Naive B cell (primary cell): ENCODE results near the gene CCDC85B. TPM values are rescaled to one million over a fixed set of nuclear protein-coding genes. Genes with fewer than 3 reads are reported as not detected.
"Not testable (repeated sequence)": the region's sequence is repeated elsewhere in the genome, so short reads cannot be mapped to it uniquely, and the experiment has no call there.

Experiments used
- ATAC-seq, 2 donors: fragments of 150-1000 bp; cut with Tn5 transposase; 2 replicates each; pipeline ENCODE4 v1.10.0; 2021; ENCODE audit warnings: low read depth in 2 of 2, mild to moderate bottlenecking in 2 of 2, moderate library complexity in 2 of 2
- DNase-seq: peaks from one replicate; pipeline ENCODE4 v3.0.0; 2022
- H3K27ac Mint-ChIP-seq, 6 donors: one replicate each; pipeline ENCODE4 v1.8.0; 2020 to 2022; ENCODE audit warnings: mild to moderate bottlenecking in 6 of 6, mixed read lengths in 6 of 6, moderate library complexity in 5 of 6, inconsistent platforms in 2 of 6
- H3K27me3 Mint-ChIP-seq, 3 donors: one replicate each; pipeline ENCODE4 v1.8.0; 2021 to 2022; ENCODE audit warnings: mixed read lengths in 3 of 3, mild to moderate bottlenecking in 1 of 3
- H3K36me3 Mint-ChIP-seq, 2 donors: one replicate each; pipeline ENCODE4 v1.8.0; 2020 to 2022; ENCODE audit warnings: mixed read lengths in 2 of 2, inconsistent platforms in 1 of 2, mild to moderate bottlenecking in 1 of 2
- H3K4me1 Mint-ChIP-seq, 3 donors: one replicate each; pipeline ENCODE4 v1.8.0; 2020 to 2022; ENCODE audit warnings: mixed read lengths in 3 of 3, inconsistent platforms in 1 of 3, mild to moderate bottlenecking in 1 of 3, moderate library complexity in 1 of 3
- H3K4me3 Mint-ChIP-seq, 8 donors: one replicate each; pipeline ENCODE4 v1.8.0; 2020 to 2022; ENCODE audit warnings: mild to moderate bottlenecking in 8 of 8, mixed read lengths in 8 of 8, moderate library complexity in 8 of 8, inconsistent platforms in 2 of 8
- H3K9me3 Mint-ChIP-seq, 7 donors: one replicate each; pipeline ENCODE4 v1.8.0; 2020 to 2022; ENCODE audit warnings: mixed read lengths in 7 of 7, mild to moderate bottlenecking in 5 of 7, inconsistent platforms in 2 of 7, moderate library complexity in 1 of 7
- polyA plus RNA-seq, 6 donors: library from polyadenylated mRNA; unstranded; fragments of 300-500 nt; fragmentation: Illumina TruSeq; gene quantifications; one replicate each; pipeline ENCODE4 v1.2.3, GENCODE V29; 2021; ENCODE audit warnings: low read depth in 6 of 6

CCDC85B gene
- polyA plus RNA-seq, 6 donors from 2014 or later, result 22.4 to 62.8 (median 45.3) TPM

DNA sequence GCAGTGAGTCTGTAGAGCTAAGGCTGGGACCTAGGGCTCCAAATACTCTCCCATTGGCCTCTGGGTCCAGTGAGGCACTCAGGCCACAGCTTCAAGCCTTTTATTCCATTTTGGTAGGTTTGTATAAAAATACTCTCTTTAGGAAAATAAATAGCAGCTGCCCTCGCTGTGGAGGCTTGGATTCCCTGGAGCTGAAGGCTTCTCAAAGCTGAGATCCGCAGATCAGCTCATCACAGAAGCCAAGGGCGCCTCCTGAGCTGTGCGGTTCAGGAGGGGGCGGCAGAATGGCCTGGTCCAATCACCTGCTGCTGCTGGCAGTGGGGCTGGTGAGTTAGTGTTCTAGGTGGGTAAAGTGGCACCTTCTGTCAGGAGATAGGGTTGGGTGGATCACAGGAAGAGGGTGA lies 1.7 kb downstream of the CCDC85B start:
- Mint-ChIP-seq H3K4me1 (peaks cover 44 to 76% (median 65%) of the 10 kb centered on the region in 3 donors), H3K4me3 (peak overlapping the region; percentile 87 to 95 (median 92)), H3K27ac (peak overlapping the region; percentile 28 to 96 (median 78))
- not testable (repeated sequence) for H3K27me3 Mint-ChIP-seq, H3K9me3 Mint-ChIP-seq, H3K36me3 Mint-ChIP-seq, DNase-seq, ATAC-seq

DNA sequence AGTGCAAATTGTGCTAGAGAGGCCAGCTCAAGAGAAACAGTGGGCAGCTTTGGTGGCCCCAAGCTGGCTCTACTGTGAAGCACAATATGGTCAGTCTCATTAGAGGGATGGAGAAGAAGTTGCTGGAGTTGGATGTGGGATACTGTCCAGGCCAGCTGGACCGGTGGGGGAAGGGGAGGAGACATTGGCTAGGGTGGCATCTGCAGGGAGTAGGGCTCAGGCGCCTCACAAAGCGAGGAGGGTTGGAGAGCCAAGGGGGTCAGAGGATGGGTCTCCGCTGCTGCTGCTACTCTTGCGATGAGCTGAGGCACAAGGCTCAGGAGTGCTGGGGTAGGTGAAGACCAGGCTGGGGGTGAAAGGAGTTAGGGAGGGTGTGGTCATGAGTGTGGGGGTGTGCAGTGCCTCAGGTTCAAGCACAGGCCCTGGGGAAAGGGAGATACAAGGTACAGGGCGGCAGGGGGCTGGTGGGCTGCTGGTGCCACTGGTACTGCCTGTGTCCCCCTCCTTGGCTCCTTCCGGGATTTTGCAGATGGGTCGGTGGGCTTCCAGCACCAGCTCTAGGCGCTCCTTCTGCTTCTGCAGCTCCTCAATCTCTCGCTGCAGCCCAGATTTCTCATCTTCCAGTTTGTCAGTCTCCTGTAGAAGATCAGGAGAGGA lies 2.3 kb downstream of the CCDC85B start:
- no peak for DNase-seq
- ATAC-seq, result no peak
- Mint-ChIP-seq H3K9me3 (no peaks in the 10 kb centered on the region), H3K36me3 (no peaks in the 10 kb centered on the region), H3K4me3 (peak overlapping the region; percentile 87 to 95 (median 92)), H3K27ac (peak overlapping the region; percentile 80 to 96 (median 86)), H3K27me3 (no peaks in the 10 kb centered on the region), H3K4me1 (peaks cover 39 to 70% (median 59%) of the 10 kb centered on the region in 3 donors)

DNA sequence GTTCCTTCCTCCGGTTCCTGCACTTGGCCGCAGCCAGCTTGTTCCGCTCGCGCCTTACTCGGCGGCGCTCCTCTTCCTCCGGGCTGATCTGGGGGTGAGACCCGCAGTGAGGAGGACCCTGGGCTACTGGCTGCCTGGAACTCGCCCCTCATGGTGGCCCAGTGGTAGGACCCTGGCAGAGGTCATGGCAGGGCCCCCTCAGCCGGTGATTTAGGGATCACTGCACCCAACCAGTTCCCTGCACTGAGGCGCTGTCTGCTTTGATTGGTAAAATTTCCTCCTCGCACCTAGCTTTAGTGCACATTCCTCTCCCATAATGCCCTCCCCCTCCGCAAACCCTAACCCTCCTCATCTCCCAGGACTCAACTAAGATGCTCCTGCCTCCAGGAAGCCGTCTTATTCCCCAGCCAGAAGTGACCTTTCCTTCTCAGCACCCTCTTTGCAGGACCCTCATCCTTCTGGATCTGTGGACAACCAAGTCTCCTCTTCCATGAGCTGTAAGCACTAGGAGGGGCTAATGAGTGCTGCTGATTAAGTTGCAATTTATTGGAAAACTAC lies 3.6 kb downstream of the CCDC85B start:
- Mint-ChIP-seq H3K9me3 (no peaks in the 10 kb centered on the region), H3K4me1 (peaks cover 32 to 57% (median 53%) of the 10 kb centered on the region in 3 donors), H3K27ac (peak overlapping the region in 5 of 6 donors; percentile 74 to 94 (median 83)), H3K4me3 (peak overlapping the region; percentile 76 to 95 (median 90)), H3K36me3 (no peaks in the 10 kb centered on the region), H3K27me3 (peaks cover 0 to 6% (median 5%) of the 10 kb centered on the region in 3 donors)
- no peak for ATAC-seq
- no peak for DNase-seq

DNA sequence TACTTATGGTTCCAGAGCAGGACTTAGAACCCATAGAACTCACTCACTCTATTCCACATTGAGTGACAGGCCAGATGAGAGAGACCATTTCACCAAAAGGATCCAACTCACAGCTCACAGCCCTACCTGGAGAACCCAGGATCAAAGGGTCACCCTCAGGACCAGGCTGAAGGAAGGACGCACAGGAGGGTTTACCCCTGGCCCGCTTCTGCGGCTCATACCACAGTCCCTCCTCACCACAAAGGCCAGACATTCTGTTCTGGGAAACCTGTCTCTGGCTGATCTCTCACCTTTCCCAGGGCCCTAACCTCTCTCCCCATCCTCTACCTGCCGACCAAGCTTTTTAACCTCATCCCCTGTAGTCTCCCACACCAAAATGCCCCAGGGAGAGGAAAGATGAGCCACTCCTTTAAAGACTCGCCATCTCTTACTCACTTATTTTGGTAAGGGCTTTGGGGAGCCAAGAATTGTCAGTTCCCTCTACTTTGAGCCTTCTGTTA lies 5.1 kb downstream of the CCDC85B start:
- peak overlapping the region in 5 of 8 donors; percentile 48 to 71 (median 53) for H3K4me3 Mint-ChIP-seq
- no peak for DNase-seq
- H3K27me3 Mint-ChIP-seq, result peaks cover 0 to 6% (median 6%) of the 10 kb centered on the region in 3 donors
- H3K36me3 Mint-ChIP-seq, result no peaks in the 10 kb centered on the region
- H3K27ac Mint-ChIP-seq, result peak overlapping the region in 3 of 6 donors; percentile 44 to 86 (median 46)
- H3K9me3 Mint-ChIP-seq, result no peaks in the 10 kb centered on the region
- H3K4me1 Mint-ChIP-seq, result peaks cover 20 to 44% (median 42%) of the 10 kb centered on the region in 3 donors
- ATAC-seq, result no peak

DNA sequence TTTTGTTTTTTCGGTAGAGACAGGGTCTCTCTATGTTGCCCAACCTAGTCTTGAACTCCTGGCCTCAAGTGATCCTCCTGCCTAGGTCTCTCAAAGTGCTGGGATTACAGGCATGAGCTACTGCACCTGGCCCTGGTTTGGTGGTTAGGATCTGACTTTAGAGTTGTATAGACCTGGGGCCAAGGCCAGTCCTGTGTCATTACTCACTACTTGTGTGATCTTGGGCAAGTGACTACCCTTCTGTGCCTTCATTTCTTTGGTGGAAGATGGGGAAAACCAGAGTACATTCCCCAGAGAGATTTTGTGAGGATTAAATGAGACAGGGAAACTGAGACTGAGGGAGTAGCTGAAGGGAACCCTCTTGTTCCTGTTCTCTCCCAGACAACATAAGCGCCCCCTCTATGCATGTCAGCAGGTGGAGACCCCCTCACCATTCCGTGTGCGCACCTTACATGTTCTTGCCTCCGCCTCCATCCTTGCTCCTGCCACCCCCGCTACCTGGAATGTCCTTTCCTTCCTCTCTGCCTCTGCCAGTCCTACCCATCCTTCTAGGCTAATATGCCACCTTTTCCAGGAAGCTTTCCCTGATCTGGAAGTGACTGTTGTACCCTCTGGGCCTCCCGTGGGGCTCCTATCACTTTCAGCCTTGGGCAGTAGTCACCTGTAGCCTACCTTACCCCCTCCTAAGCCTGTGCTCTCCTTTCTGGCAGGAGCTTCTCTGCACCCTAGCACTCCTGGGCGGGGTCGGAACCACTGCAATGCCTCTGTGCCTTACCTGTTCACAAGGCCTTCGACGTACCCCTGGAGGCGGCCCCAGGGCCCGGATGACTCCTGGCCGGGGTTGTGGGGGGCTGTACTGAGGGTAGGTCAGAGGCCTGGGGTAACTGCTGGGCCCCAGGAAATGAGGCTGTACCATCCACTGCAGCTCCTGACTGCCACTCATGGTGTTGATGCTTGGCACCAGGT lies 5.8 kb downstream of the CCDC85B start:
- H3K4me1 Mint-ChIP-seq, result peaks cover 20 to 50% (median 41%) of the 10 kb centered on the region in 3 donors
- DNase-seq (no peak), ATAC-seq (no peak)
- H3K36me3 Mint-ChIP-seq, result no peaks in the 10 kb centered on the region
- peaks cover 0 to 8% (median 6%) of the 10 kb centered on the region in 3 donors for H3K27me3 Mint-ChIP-seq
- H3K4me3 Mint-ChIP-seq, result peak overlapping the region in 4 of 8 donors; percentile 25 to 71 (median 36)
- H3K27ac Mint-ChIP-seq, result peak overlapping the region in 3 of 6 donors; percentile 21 to 81 (median 46)
- no peaks in the 10 kb centered on the region for H3K9me3 Mint-ChIP-seq

DNA sequence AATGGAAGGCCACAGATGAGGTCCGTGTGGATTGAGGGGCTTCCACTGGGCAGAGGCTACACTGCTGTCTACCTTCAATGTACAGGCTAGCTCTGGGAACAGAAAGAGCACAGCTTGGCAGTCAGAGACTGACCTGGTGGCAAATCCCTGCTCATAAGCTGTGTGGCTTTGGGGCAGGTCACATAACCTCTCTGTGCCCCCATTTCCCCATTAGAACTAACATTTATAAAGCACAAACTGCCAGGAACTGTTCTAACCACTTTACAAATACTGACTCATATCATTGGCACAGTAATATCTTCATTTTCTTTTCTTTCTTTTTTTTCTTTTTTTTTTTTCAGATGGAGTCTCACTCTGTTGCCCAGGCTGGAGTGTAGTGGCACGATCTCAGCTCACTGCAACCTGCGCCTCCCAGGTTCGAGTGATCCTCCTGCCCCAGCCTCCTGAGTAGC lies 6.6 kb downstream of the CCDC85B start:
- Mint-ChIP-seq H3K9me3 (no peaks in the 10 kb centered on the region), H3K27me3 (peaks cover 0 to 9% (median 9%) of the 10 kb centered on the region in 3 donors), H3K36me3 (no peaks in the 10 kb centered on the region), H3K4me1 (peaks cover 17 to 43% (median 34%) of the 10 kb centered on the region in 3 donors), H3K27ac (peak overlapping the region in 3 of 6 donors; percentile 21 to 62 (median 26)), H3K4me3 (peak overlapping the region in 1 of 8 donors; percentile 71)
- ATAC-seq (no peak), DNase-seq (no peak)

DNA sequence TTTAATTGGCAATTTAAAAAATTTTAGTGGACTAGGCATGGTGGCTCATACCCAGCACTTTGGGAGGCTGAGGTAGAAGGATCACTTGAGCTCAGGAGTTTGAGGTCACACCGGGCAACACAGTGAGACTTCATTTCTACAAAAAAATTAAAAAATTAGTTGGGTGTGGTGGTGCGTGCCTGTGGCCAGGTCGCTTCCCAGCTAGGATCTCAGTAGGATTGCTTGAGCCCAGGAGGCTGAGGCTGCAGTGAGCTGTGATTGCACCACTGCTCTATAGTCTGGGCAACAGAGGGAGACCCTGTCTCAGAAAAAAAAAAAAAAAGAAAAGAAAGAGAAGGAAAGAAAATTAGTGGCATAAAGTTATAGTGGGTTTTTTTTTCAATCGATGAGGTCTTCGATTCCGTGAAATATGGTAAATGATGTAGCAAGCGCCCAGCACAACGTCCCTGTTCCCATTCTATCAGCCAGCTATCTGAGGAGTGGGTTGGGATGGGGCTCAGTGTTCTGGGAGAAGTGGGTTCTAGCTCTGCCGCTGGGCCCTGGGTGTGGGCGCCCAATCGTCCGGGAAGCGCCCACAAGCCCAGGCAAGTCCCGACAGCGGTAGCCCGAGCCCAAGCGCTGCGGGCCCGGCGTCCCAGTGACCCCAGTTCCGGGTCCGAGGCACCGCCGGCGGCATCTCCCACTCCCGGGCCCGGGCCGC lies 8.3 kb downstream of the CCDC85B start:
- Mint-ChIP-seq H3K4me1 (peaks cover 9 to 26% (median 16%) of the 10 kb centered on the region in 3 donors), H3K4me3 (peak overlapping the region; percentile 71 to 88 (median 80)), H3K36me3 (no peaks in the 10 kb centered on the region), H3K9me3 (no peaks in the 10 kb centered on the region), H3K27me3 (peaks cover 0 to 20% (median 11%) of the 10 kb centered on the region in 3 donors), H3K27ac (peak overlapping the region; percentile 83 to 98 (median 88))
- DNase-seq (no peak), ATAC-seq (no peak)

DNA sequence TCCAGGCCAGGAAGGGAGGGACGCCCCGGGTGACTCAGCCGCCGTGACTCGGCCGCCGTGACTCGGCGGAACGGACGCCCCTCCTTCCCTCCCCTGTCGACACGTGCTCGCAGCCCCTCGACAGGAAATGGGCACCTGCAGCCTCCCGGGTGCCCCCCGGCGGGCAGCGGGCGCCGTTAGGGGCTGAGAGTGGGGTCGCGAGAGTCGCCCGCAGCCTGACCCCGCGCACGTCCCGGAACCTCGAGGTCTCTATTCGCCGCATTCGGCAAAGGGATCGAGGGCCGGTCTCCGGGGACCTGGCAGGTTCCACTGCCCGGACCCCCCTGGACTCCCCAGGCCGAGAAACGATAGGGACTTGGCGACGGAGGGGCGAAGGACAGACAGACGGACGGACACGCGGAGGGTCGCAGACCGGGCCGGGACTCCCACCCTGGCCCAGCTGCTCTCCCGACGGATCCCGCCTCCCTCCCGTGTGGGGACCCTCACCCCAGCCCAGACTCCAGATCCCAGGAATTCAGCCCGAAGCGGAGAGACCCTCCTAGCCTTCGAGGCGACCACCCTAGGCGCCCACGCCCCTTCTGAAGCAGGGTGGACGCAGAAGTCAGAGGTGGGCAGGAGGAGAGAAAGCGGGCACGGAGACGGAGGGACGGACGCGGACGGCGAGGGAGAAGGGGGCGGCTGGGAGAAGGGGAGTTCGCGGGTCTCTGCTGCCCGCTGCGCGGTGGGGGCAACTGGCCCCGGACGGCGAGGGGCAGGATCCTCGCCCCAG lies 9.1 kb downstream of the CCDC85B start:
- Mint-ChIP-seq H3K36me3 (no peaks in the 10 kb centered on the region), H3K4me1 (peaks cover 3 to 20% (median 9%) of the 10 kb centered on the region in 3 donors), H3K9me3 (no peaks in the 10 kb centered on the region), H3K4me3 (peak overlapping the region; percentile 54 to 77 (median 72)), H3K27ac (peak overlapping the region in 3 of 6 donors; percentile 76 to 88 (median 80)), H3K27me3 (peaks cover 0 to 25% (median 11%) of the 10 kb centered on the region in 3 donors)
- DNase-seq, result no peak
- ATAC-seq, result no peak

DNA sequence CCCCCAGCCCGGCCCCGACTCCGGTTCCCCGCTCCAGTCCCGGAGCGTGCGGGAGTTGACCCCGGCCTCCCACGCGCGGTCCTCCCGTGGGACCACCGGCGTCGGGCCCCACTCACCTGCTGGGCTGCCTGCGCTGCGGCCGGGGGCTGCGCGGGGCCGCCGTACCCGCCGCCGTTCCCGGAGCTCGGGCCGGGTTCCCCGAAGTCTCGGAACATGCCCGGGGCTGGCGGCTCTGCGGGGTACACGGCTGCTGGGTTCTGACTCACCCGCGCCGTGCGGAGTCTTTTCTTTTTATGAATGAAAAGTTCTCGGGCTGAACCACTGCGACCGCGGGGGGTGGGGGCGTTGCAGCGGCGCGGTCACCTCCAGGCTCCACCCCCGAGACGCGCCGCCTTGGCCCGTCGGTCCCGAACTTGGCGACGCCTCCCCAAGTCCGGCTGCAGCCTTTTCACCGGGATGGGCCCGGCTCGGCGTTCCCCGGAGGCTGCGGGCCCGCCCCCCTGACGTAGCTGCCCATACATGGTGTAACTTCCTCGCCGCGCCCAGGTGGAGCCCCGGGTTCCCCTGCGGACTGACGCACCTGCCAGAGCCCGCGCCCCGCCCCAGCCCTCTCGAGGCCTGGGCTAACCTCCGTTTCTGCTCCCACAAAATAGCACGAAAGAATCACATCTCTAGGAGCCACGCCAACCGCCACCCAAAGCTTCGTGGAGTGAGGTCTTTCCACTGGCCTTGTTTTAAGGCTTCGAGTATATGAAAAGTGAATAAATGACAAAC lies 9.8 kb downstream of the CCDC85B start, which contains the start of gene FOSL1:
Gene FOSL1, minus strand, starts transcription at position 264 of the 774 bp plus-strand sequence. Its CDS starts 49 bp downstream, at position 215.
- H3K9me3 Mint-ChIP-seq, result no peaks in the 10 kb centered on the region
- peak within 1 kb of the TSS; percentile 57 to 85 (median 74) for H3K4me3 Mint-ChIP-seq
- DNase-seq, result peak; percentile 93

DNA sequence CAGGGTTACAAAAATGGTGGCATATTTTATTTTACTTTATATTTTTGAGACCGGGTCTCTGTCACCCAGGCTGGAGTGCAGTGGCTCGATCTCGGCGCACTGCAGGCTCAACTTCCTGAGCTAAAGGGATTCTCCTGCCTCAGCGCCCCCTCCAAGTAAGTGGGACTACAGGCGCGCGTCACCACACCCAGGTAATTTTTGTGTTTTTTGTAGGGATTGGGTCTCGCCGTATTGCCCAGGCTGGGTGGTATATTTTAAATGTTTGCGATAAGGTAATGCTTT lies 10.4 kb downstream of the CCDC85B start:
- no peaks in the 10 kb centered on the region for H3K9me3 Mint-ChIP-seq
- peak overlapping the region; percentile 57 to 85 (median 69) for H3K4me3 Mint-ChIP-seq
- ATAC-seq, result no peak
- no peak for DNase-seq
- peak overlapping the region; percentile 80 to 94 (median 90) for H3K27ac Mint-ChIP-seq
- no peaks in the 10 kb centered on the region for H3K36me3 Mint-ChIP-seq
- peaks cover 0 to 25% (median 11%) of the 10 kb centered on the region in 3 donors for H3K27me3 Mint-ChIP-seq
- peaks cover under 1 to 14% (median 3%) of the 10 kb centered on the region in 3 donors for H3K4me1 Mint-ChIP-seq

More for the DNA sequence above, 9.8 kb downstream of the CCDC85B start, which contains the start of gene FOSL1:
- Mint-ChIP-seq H3K36me3 (no peaks in the 10 kb centered on the region), H3K4me1 (peaks cover 3 to 17% (median 6%) of the 10 kb centered on the region in 3 donors), H3K27me3 (peaks cover 0 to 25% (median 11%) of the 10 kb centered on the region in 3 donors), H3K27ac (peak within 1 kb of the TSS; percentile 80 to 94 (median 90))
- peak; percentile 97 for ATAC-seq

DNA sequence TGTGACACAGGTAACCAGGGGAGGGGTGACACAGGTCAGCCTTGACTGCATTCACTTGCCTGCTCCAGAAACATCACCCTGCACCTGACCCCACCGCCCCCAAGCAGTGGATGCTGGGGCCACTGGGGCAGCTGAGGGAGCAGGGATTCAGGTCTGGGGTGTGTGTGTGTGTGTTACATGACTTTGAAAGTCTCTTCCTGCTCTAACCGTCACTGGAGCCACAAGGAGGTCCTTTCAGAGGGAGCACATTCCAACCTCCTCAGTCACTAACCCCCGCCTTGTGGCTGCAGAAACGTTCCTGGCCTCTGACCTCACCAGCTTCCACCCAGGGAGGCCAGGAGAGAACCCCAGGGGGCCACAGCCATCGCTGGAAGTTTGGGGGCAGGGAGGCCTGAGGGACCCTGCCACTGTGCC lies 12.6 kb downstream of the CCDC85B start:
- DNase-seq, result no peak
- H3K36me3 Mint-ChIP-seq, result no peaks in the 10 kb centered on the region
- H3K4me3 Mint-ChIP-seq, result no peak overlapping the region
- ATAC-seq, result no peak
- no peaks in the 10 kb centered on the region for H3K9me3 Mint-ChIP-seq
- peak overlapping the region in 3 of 6 donors; percentile 11 to 68 (median 68) for H3K27ac Mint-ChIP-seq
- H3K4me1 Mint-ChIP-seq, result peaks cover 0 to 14% (median 3%) of the 10 kb centered on the region in 3 donors
- peaks cover 8 to 36% (median 11%) of the 10 kb centered on the region in 3 donors for H3K27me3 Mint-ChIP-seq
